ENCODE measurements around the gene COL13A1.

Gene COL13A1

GRCh38 chr10:69960606-69960987 is 158.9 kb downstream of the COL13A1 start:
- H3K4me1 ChIP-seq: no peaks in the 10 kb centered on the region
- no peak for TF ChIP-seq CTCF (IDR thresholded peaks at IDR 0.05)
- no peaks in the 10 kb centered on the region for H3K27me3 ChIP-seq
- peaks cover 0 to 11% (median 0%) of the 10 kb centered on the region in 3 donors for H3K36me3 ChIP-seq
- H3K9me3 ChIP-seq: no peaks in the 10 kb centered on the region
- DNase-seq: no peak
- intact Hi-C loops (cut with DNase I; ENCODE audit: low total_unique reads): no loop called here
- no peak overlapping the region for H3K27ac ChIP-seq
- H3K4me3 ChIP-seq: no peak overlapping the region

DNA sequence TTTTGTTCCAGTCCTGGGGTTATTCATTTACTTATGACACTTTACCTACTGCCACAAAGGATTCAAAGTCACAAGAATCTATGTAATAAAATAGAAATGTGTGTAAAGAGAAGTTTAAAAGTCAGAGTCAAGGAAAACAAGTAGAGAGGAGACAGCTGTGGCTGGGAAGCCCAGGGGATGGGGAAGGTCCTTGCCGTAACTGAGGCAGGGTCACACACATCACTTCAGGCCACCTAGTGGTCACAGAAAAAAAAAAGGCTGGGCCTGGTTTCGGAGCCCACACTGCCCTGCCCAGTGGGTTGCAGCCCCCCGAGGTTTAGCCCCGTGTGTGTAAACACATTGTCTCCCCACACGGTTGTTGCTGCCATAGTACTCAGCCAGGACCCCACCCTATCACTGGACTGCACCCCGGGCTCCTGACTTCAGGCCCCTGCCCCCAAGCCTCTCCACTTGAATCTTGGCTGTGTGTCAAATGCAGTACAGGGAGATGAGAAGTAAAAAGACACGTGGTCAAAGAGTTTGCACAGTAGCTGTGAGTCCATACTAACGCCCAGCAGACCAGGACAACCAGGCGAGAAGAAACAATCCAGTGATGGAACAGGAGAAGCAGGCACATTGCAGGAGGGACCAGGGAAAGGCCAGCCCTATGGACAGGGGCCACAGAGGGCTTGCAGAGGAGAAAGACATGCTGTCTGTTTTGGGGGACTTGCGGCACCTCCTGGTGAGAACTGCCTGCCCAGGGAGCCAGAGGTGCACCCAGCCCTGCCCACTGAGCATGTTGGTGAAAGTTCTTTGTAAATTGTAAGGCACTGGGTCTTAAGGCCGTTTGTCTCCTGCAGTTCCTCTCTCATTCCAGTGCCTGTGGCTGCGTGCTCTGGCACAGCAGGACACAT is 159.5 kb downstream of the COL13A1 start:
- Histone ChIP-seq H3K27ac (no peak overlapping the region), H3K4me3 (no peak overlapping the region), H3K4me1 (peaks cover 0 to 6% (median 2%) of the 10 kb centered on the region in 4 donors), H3K27me3 (no peaks in the 10 kb centered on the region), H3K36me3 (peaks cover 0 to 11% (median 0%) of the 10 kb centered on the region in 3 donors), H3K9me3 (no peaks in the 10 kb centered on the region)
- DNase-seq: no peak
- intact Hi-C loops (cut with DNase I; ENCODE audit: low total_unique reads): no loop called here
- no peak for TF ChIP-seq CTCF (IDR thresholded peaks at IDR 0.05)

DNA sequence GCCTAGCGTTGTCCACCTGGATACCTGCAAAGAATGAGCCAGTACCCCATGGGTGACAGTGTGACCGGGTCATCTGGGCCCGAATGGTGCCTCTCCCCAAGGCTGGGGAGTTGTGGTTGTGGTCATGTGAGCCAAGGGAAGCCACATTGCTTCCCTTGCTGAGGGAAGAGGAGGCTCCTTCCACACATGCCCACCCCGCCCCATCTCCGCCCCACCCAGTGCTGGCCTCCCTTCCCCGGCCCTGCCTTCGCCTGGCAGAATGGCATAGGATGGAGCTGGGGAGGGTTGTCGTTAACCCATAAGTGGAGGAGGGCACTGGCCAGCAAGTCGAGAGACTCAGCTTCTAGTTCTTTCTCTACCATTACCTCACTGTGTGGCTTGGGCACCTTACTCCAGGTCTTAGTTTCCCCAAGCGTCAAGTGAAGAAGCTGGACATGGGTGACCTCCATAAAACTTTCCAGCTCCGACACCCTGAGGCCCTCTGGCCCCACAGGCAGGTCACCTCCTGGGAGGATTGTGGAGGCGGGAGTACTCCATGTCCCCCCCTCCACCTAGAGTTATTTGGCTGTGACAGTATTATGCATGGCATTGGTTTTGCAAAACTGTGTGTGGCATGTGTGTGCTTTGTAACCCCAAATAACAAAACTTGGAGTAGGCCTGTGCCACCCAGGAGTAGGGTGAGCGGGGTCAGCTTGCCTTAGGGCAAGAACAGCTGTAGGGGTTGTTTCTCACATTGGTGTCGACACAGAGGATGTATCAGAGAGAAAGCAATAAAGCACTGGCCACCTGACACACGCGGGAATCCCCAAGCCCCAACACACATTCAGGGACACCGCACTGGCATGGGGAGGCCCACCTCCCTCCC is 160.4 kb downstream of the COL13A1 start:
- Histone ChIP-seq H3K27ac (no peak overlapping the region), H3K4me1 (peaks cover 0 to 9% (median 3%) of the 10 kb centered on the region in 4 donors), H3K9me3 (no peaks in the 10 kb centered on the region), H3K4me3 (no peak overlapping the region), H3K36me3 (peaks cover 0 to 8% (median 0%) of the 10 kb centered on the region in 3 donors), H3K27me3 (no peaks in the 10 kb centered on the region)
- intact Hi-C loops (cut with DNase I; ENCODE audit: low total_unique reads): no loop called here
- DNase-seq: no peak
- TF ChIP-seq CTCF (IDR thresholded peaks at IDR 0.05): no peak

- no peak for DNase-seq
- TF ChIP-seq CTCF (IDR thresholded peaks at IDR 0.05): no peak
- no peaks in the 10 kb centered on the region for H3K9me3 ChIP-seq
- no peaks in the 10 kb centered on the region for H3K27me3 ChIP-seq
- peaks cover 0 to 1% (median 0%) of the 10 kb centered on the region in 3 donors for H3K36me3 ChIP-seq
- H3K4me3 ChIP-seq: no peak overlapping the region
- no peak overlapping the region for H3K27ac ChIP-seq
- intact Hi-C loops (cut with DNase I; ENCODE audit: low total_unique reads): no loop called here
- peaks cover 0 to 9% (median 3%) of the 10 kb centered on the region in 4 donors for H3K4me1 ChIP-seq
Measured at GRCh38 chr10:69962746-69963135, 161.0 kb downstream of the COL13A1 start.

GRCh38 chr10:69963178-69963834 is 161.6 kb downstream of the COL13A1 start:
- Histone ChIP-seq H3K9me3 (no peaks in the 10 kb centered on the region), H3K36me3 (no peaks in the 10 kb centered on the region), H3K4me1 (peaks cover 0 to 9% (median 3%) of the 10 kb centered on the region in 4 donors), H3K27me3 (no peaks in the 10 kb centered on the region), H3K27ac (no peak overlapping the region), H3K4me3 (no peak overlapping the region)
- intact Hi-C loops (cut with DNase I; ENCODE audit: low total_unique reads): no loop called here
- DNase-seq: no peak
- TF ChIP-seq CTCF (IDR thresholded peaks at IDR 0.05): no peak

All from tibial artery (tissue), 4 donors.